ENCODE measurements around the gene HMX1.

DNA sequence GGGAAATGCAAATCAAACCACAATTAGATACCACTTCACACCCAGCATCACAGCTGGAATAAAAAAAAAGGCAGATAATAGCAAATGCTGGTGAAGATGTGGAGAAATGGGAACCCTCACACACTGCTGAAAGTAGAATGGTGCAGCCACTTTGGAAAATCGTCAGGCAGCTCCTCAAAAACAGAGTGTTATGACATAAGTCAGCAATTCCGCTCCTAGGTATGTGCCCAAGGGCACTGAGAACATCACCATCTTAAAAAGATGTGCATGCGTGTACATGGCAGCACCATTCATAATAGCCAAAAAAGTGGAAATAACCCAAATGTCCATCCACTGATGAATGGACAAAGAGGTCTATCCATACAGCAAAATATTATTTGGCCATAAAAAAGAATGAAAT, 28.0 kb downstream of the HMX1 start:
- TF ChIP-seq, protein P1, sequence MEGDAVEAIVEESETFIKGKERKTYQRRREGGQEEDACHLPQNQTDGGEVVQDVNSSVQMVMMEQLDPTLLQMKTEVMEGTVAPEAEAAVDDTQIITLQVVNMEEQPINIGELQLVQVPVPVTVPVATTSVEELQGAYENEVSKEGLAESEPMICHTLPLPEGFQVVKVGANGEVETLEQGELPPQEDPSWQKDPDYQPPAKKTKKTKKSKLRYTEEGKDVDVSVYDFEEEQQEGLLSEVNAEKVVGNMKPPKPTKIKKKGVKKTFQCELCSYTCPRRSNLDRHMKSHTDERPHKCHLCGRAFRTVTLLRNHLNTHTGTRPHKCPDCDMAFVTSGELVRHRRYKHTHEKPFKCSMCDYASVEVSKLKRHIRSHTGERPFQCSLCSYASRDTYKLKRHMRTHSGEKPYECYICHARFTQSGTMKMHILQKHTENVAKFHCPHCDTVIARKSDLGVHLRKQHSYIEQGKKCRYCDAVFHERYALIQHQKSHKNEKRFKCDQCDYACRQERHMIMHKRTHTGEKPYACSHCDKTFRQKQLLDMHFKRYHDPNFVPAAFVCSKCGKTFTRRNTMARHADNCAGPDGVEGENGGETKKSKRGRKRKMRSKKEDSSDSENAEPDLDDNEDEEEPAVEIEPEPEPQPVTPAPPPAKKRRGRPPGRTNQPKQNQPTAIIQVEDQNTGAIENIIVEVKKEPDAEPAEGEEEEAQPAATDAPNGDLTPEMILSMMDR (IDR thresholded peaks at IDR 0.05), result no peak
- TF ChIP-seq ZFX (IDR thresholded peaks at IDR 0.05; ENCODE audit: borderline replicate concordance), result no peak

Measured in 22Rv1 (cell line).